Caco-2 (cell line): ENCODE data around the gene LRMDA. TPM values are rescaled to one million over a fixed set of nuclear protein-coding genes. Genes with fewer than 3 reads are reported as not detected.

Source experiments
- BruUV-seq: library from RNA; stranded (reverse); fragments of 400-500 nt; replicated peaks from 2 replicates; lab custom pipeline; 2021; lab: Mats Ljungman, UMichigan
- CTCF ChIA-PET: fragments of 300-600 bp; sonication (Branson Sonifier 250); formaldehyde crosslinking; loops from one replicate; lab custom pipeline; 2022; ENCODE audit warnings: antibody characterized with exemption; lab: Charles Lee
- POLR2A ChIA-PET: fragments of 300-600 bp; sonication (Branson Sonifier 250); formaldehyde crosslinking; loops from one replicate; lab custom pipeline; 2022; ENCODE audit warnings: antibody characterized with exemption; lab: Charles Lee
- DNase-seq, 2 experiments: peaks; one replicate each; pipeline versions ENCODE4 v3.0.0 to v3.0.0-alpha.2; 2020 to 2022
- H3K27me3 ChIP-seq: replicated peaks from 2 replicates; pipeline ENCODE4 v1.6.0; 2011; ENCODE audit warnings: low read length; ENCODE audit not compliant: control insufficient read depth, insufficient read depth
- H3K36me3 ChIP-seq: 2 replicates; pipeline ENCODE4 v1.5.1; 2011; ENCODE audit warnings: low read length; ENCODE audit not compliant: control insufficient read depth, insufficient read depth
- H3K4me1 ChIP-seq: fragments of 250-450 bp; sonication (Bioruptor Pico); 2 replicates; pipeline ENCODE4 v1.5.1; 2020; ENCODE audit warnings: mild to moderate bottlenecking
- H3K4me3 ChIP-seq: 2 replicates; pipeline ENCODE4 v1.5.1; 2011; ENCODE audit warnings: low read depth, mild to moderate bottlenecking, control low read depth, low read length
- H3K9me3 ChIP-seq: fragments of 250-450 bp; sonication (Bioruptor Pico); 2 replicates; pipeline ENCODE4 v1.5.1; 2020; ENCODE audit warnings: mild to moderate bottlenecking, moderate library complexity
- H3K27ac Mint-ChIP-seq: one replicate; pipeline ENCODE4 v1.8.0; 2022; ENCODE audit warnings: mixed read lengths; ENCODE audit not compliant: unreplicated experiment
- H3K27me3 Mint-ChIP-seq: one replicate; pipeline ENCODE4 v1.8.0; 2022; ENCODE audit warnings: mixed read lengths; ENCODE audit not compliant: insufficient read depth, unreplicated experiment
- H3K36me3 Mint-ChIP-seq: one replicate; pipeline ENCODE4 v1.8.0; 2022; ENCODE audit warnings: mild to moderate bottlenecking, mixed read lengths; ENCODE audit not compliant: insufficient read depth, unreplicated experiment
- H3K4me1 Mint-ChIP-seq: one replicate; pipeline ENCODE4 v1.8.0; 2022; ENCODE audit warnings: low read depth, mixed read lengths; ENCODE audit not compliant: unreplicated experiment
- H3K4me3 Mint-ChIP-seq: one replicate; pipeline ENCODE4 v1.8.0; 2022; ENCODE audit warnings: mild to moderate bottlenecking, moderate library complexity, mixed read lengths; ENCODE audit not compliant: unreplicated experiment
- H3K9me3 Mint-ChIP-seq: one replicate; pipeline ENCODE4 v1.8.0; 2022; ENCODE audit warnings: mixed read lengths; ENCODE audit not compliant: unreplicated experiment
- intact Hi-C: fragments of 100-400 bp; cut with micrococcal nuclease; formaldehyde crosslinking; loops from one replicate; pipeline ENCODE4 v1.10.0; 2022; ENCODE audit not compliant: unreplicated experiment
- total RNA-seq: library from RNA; stranded (reverse); gene quantifications from 2 replicates; pipeline ENCODE4 v1.2.3, GENCODE V29; 2022
- TF ChIP-seq, protein P1 (sequence below), 2 experiments: fragments of 200-600 bp in 1 of 2; IDR thresholded peaks; 1 replicate in 1 of 2; 2 replicates in 1 of 2; pipeline versions ENCODE4 v1.5.1 to v1.8.0; 2011 to 2022; ENCODE audit warnings: antibody characterized with exemption in 1 of 2, control low read depth in 1 of 2, inconsistent platforms in 1 of 2, low read depth in 1 of 2, low read length in 1 of 2, mild to moderate bottlenecking in 1 of 2, moderate library complexity in 1 of 2; ENCODE audit not compliant: insufficient read depth in 1 of 2, severe bottlenecking in 1 of 2, unreplicated experiment in 1 of 2

LRMDA gene
- total RNA-seq, 1 experiment from 2014 or later = 18.5 TPM

DNA sequence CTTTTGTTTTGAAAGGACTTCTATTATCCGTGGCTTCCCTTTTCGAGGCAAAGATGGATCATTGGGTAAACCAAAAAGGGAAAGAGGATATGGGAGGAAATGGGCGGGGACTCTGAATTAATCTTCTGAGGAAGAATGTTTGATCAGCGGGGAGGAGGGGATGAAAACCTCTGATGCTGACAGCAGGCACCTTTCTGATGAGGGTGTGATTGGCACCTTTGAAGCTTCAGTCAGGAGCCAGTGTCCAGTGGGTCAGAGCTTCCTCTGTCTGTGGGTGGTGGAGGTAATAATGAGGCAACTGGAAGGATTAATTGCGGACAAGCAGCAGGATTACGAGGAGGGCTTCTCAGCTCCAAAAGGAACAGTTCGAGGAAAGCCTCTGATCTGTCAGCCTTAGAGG lies 877.6 kb downstream of the LRMDA start:
- H3K4me3 Mint-ChIP-seq = no peak overlapping the region
- H3K4me1 Mint-ChIP-seq = peaks cover 15% of the 10 kb centered on the region
- H3K9me3 Mint-ChIP-seq = no peaks in the 10 kb centered on the region
- intact Hi-C loops = loop anchor here (10.0 kb wide), 1 partner anchor 594 kb away; no protein-coding TSS in a partner anchor
- POLR2A ChIA-PET = no interaction called here
- no peak for DNase-seq
- H3K27me3 Mint-ChIP-seq = no peaks in the 10 kb centered on the region
- H3K27ac Mint-ChIP-seq = no peak overlapping the region
- TF ChIP-seq, protein P1, sequence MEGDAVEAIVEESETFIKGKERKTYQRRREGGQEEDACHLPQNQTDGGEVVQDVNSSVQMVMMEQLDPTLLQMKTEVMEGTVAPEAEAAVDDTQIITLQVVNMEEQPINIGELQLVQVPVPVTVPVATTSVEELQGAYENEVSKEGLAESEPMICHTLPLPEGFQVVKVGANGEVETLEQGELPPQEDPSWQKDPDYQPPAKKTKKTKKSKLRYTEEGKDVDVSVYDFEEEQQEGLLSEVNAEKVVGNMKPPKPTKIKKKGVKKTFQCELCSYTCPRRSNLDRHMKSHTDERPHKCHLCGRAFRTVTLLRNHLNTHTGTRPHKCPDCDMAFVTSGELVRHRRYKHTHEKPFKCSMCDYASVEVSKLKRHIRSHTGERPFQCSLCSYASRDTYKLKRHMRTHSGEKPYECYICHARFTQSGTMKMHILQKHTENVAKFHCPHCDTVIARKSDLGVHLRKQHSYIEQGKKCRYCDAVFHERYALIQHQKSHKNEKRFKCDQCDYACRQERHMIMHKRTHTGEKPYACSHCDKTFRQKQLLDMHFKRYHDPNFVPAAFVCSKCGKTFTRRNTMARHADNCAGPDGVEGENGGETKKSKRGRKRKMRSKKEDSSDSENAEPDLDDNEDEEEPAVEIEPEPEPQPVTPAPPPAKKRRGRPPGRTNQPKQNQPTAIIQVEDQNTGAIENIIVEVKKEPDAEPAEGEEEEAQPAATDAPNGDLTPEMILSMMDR (IDR thresholded peaks at IDR 0.05; ENCODE audit: insufficient read depth in 1 of 2, low read depth in 1 of 2, low read length in 1 of 2, severe bottlenecking in 1 of 2, unreplicated experiment in 1 of 2) = no peak
- no peaks in the 10 kb centered on the region for H3K27me3 ChIP-seq
- no peaks in the 10 kb centered on the region for H3K36me3 Mint-ChIP-seq
- H3K9me3 ChIP-seq = no peaks in the 10 kb centered on the region
- peaks cover 32% of the 10 kb centered on the region for H3K4me1 ChIP-seq
- no peaks in the 10 kb centered on the region for H3K36me3 ChIP-seq
- CTCF ChIA-PET = no interaction called here
- no TSS peak for BruUV-seq
- H3K4me3 ChIP-seq = no peak overlapping the region

DNA sequence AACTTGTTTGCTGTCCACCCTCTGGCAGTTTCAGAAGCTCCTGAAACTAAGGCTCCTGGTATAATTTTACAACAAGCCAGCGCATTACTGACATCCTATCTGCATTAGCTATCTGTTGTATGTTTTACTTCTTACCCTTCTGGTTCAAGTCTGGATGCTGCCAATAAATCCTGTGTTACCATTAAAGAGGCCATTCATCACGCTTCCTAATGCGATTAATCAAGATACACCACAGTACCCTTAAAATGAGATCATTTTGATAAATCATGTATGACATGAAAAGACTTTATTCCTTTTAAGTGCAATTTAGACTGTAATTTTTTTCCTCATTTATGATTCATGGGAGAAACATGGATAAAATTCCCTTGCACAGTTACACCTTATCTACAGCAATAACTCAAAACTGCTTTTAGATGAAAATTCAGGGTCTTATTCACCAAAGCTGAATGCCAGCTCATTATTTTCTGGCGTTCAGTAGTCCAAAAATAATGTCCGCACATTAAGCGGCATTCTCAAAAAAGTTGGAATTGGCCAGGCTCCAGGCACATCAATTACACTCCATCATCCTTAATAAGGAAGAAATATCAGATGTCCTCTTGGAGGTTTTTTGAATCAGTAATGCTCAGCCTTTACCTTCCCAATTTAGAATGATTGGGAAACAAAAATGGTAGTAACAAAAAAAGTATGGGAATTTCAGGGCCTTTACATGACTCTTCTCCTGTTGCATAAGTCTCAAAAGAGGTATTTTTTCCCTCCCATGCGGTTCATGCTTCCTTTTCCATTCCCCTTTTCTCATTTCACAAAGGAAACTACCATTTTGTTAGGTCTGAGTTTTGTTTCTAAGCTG lies 878.5 kb downstream of the LRMDA start:
- intact Hi-C loops = loop anchor here (2.0 to 10.0 kb wide), 3 partner anchors 159 to 677 kb away; no protein-coding TSS in a partner anchor
- CTCF ChIA-PET = no interaction called here
- TF ChIP-seq, protein P1 (IDR thresholded peaks at IDR 0.05; ENCODE audit: insufficient read depth in 1 of 2, low read depth in 1 of 2, low read length in 1 of 2, severe bottlenecking in 1 of 2, unreplicated experiment in 1 of 2) = no peak
- no peak for DNase-seq
- H3K9me3 ChIP-seq = no peaks in the 10 kb centered on the region
- H3K4me1 ChIP-seq = peaks cover 23% of the 10 kb centered on the region
- no peak overlapping the region for H3K4me3 Mint-ChIP-seq
- H3K9me3 Mint-ChIP-seq = no peaks in the 10 kb centered on the region
- H3K4me3 ChIP-seq = no peak overlapping the region
- H3K4me1 Mint-ChIP-seq = peaks cover 6% of the 10 kb centered on the region
- H3K36me3 Mint-ChIP-seq = no peaks in the 10 kb centered on the region
- no TSS peak for BruUV-seq
- H3K27ac Mint-ChIP-seq = no peak overlapping the region
- POLR2A ChIA-PET = no interaction called here
- H3K27me3 ChIP-seq = no peaks in the 10 kb centered on the region
- no peaks in the 10 kb centered on the region for H3K36me3 ChIP-seq
- H3K27me3 Mint-ChIP-seq = no peaks in the 10 kb centered on the region

DNA sequence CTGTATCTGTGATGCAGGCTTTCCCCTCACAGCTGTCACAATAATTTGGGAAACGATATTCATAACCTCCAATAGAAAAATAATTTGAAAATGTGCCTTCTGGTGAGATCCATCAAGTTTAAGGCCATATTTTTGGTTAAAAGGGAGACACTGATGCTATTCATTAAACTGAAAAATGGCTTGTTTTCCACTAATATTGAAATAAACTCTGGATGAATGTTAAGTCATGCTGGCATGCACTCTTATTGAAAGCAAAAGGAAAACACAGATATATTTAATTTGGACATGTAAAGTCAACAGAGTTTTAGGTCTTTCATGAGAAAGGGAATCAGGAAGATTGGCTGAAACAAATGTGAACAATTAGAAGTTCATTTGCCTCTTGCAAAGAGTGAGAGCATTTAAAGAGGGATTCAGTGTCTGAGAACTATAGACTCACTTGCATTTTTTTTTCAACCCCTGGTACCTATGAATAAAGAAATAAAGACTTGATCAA lies 879.2 kb downstream of the LRMDA start:
- Histone ChIP-seq H3K36me3 (no peaks in the 10 kb centered on the region), H3K9me3 (no peaks in the 10 kb centered on the region), H3K27me3 (no peaks in the 10 kb centered on the region), H3K4me1 (peaks cover 18% of the 10 kb centered on the region), H3K4me3 (no peak overlapping the region)
- no TSS peak for BruUV-seq
- Mint-ChIP-seq H3K4me3 (no peak overlapping the region), H3K27me3 (no peaks in the 10 kb centered on the region), H3K36me3 (no peaks in the 10 kb centered on the region), H3K27ac (no peak overlapping the region), H3K9me3 (no peaks in the 10 kb centered on the region), H3K4me1 (no peaks in the 10 kb centered on the region)
- ChIA-PET POLR2A (no interaction called here), CTCF (no interaction called here)
- TF ChIP-seq, protein P1 (IDR thresholded peaks at IDR 0.05; ENCODE audit: insufficient read depth in 1 of 2, low read depth in 1 of 2, low read length in 1 of 2, severe bottlenecking in 1 of 2, unreplicated experiment in 1 of 2) = no peak
- DNase-seq = no peak
- intact Hi-C loops = loop anchor here (1.0 to 5.0 kb wide), 3 partner anchors 160 to 677 kb away; no protein-coding TSS in a partner anchor
